K562 (cell line): ENCODE results near the gene TSPAN14. TPM values are rescaled to one million over a fixed set of nuclear protein-coding genes. Genes with fewer than 3 reads are reported as not detected.

Experiments
- FOXK2 ChIP-seq, 2 experiments: fragments of 450-650 bp; IDR thresholded peaks in 1 of 2; conservative IDR thresholded peaks in 1 of 2; 2 replicates each; pipeline ENCODE4 v1.6.1; 2016; ENCODE audit warnings: low read depth in 2 of 2, mild to moderate bottlenecking in 1 of 2
- POLR2G ChIP-seq: fragments of 200-400 bp; formaldehyde crosslinking; IDR thresholded peaks from 2 replicates; pipeline ENCODE4 v1.6.1; 2017; ENCODE audit warnings: low read depth, mild to moderate bottlenecking, antibody characterized with exemption, low read length, moderate library complexity
- SMARCE1 ChIP-seq: fragments of 450-650 bp; IDR thresholded peaks from 2 replicates; pipeline ENCODE4 v1.7.1; 2016; ENCODE audit warnings: mild to moderate bottlenecking
- ZNF324 ChIP-seq: fragments of 250-450 bp; sonication (Bioruptor Pico); IDR thresholded peaks from 2 replicates; pipeline ENCODE4 v1.4.0; 2020; ENCODE audit warnings: mild to moderate bottlenecking
- ZNF644 ChIP-seq: fragments of 200-800 bp; sonication (Bioruptor generic); IDR thresholded peaks from 2 replicates; pipeline ENCODE4 v1.6.1; 2016; ENCODE audit warnings: low read depth, missing genetic modification characterization, missing compliant biosample characterization
- polyA plus RNA-seq, 8 experiments: library from polyadenylated mRNA; depleted of rRNA in 4 of 8; stranded (reverse) in 5 of 8; unstranded in 3 of 8; fragments of >200 nt; fragmentation: Nextera tagmentation in 2 of 8; fragmentation: Illumina TruSeq in 1 of 8; extraction: Ambion mirVana in 2 of 8; extraction: Trizol in 1 of 8; gene quantifications; 2 replicates each; pipeline versions ENCODE4 v1.2.1 to v1.2.3, GENCODE V29; 2011 to 2014; ENCODE audit warnings: inconsistent platforms in 1 of 8, missing spikeins in 1 of 8
- total RNA-seq, 7 experiments: library from RNA; depleted of rRNA in 6 of 7; stranded (reverse); fragments of >200 nt in 6 of 7; fragmentation: Illumina TruSeq in 2 of 7; extraction: Trizol in 2 of 7; gene quantifications; 2 replicates each; pipeline versions ENCODE4 v1.2.1 to v1.2.3, GENCODE V29; 2011 to 2021; ENCODE audit warnings: low replicate concordance in 1 of 7
- TF ChIP-seq, protein P1 (sequence below), 2 experiments: fragments of 450-650 bp in 1 of 2; sonication (generic) in 1 of 2; formaldehyde crosslinking in 1 of 2; IDR thresholded peaks; 2 replicates each; pipeline versions ENCODE4 v1.7.1 to v1.9.0; 2016 to 2022; ENCODE audit warnings: inconsistent platforms in 1 of 2, mild to moderate bottlenecking in 1 of 2, missing genetic modification reagents in 1 of 2
- TF ChIP-seq, protein P2 (sequence below): fragments of 450-650 bp; formaldehyde crosslinking; IDR thresholded peaks from 2 replicates; pipeline ENCODE4 v1.4.0; 2020; ENCODE audit warnings: mild to moderate bottlenecking, moderate library complexity

TSPAN14 gene
- total and polyA plus RNA-seq, 9 of the 15 experiments (the other 6 are each of a cell fraction or from before 2014, with no cell fraction given) = 5.8 to 92.9 (median 23.3) TPM

DNA sequence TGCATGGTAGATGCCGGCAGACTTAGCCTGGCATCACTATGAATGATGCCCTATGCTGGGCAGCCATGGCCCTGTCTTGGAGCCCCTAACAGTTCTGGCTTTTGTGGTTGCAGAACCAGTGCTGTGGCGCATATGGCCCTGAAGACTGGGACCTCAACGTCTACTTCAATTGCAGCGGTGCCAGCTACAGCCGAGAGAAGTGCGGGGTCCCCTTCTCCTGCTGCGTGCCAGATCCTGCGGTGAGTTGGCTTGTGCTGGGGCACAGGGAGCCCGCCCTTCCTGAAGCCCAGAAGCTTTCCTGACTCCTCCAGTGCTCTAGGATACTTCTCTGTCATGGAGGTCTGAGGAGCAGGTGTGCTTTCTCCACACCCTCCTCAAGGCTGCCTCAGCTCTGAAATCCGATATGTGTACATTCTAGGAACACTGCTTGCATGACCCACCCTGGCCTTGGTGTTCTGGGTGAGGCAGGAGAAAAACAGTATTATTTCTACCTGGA lies 58.0 kb downstream of the TSPAN14 start (continued):
- TF ChIP-seq, protein P1, sequence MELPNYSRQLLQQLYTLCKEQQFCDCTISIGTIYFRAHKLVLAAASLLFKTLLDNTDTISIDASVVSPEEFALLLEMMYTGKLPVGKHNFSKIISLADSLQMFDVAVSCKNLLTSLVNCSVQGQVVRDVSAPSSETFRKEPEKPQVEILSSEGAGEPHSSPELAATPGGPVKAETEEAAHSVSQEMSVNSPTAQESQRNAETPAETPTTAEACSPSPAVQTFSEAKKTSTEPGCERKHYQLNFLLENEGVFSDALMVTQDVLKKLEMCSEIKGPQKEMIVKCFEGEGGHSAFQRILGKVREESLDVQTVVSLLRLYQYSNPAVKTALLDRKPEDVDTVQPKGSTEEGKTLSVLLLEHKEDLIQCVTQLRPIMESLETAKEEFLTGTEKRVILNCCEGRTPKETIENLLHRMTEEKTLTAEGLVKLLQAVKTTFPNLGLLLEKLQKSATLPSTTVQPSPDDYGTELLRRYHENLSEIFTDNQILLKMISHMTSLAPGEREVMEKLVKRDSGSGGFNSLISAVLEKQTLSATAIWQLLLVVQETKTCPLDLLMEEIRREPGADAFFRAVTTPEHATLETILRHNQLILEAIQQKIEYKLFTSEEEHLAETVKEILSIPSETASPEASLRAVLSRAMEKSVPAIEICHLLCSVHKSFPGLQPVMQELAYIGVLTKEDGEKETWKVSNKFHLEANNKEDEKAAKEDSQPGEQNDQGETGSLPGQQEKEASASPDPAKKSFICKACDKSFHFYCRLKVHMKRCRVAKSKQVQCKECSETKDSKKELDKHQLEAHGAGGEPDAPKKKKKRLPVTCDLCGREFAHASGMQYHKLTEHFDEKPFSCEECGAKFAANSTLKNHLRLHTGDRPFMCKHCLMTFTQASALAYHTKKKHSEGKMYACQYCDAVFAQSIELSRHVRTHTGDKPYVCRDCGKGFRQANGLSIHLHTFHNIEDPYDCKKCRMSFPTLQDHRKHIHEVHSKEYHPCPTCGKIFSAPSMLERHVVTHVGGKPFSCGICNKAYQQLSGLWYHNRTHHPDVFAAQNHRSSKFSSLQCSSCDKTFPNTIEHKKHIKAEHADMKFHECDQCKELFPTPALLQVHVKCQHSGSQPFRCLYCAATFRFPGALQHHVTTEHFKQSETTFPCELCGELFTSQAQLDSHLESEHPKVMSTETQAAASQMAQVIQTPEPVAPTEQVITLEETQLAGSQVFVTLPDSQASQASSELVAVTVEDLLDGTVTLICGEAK (IDR thresholded peaks at IDR 0.05) = no peak
- TF ChIP-seq, protein P1 (CRISPR knock-in tag; IDR thresholded peaks at IDR 0.05) = no peak
- TF ChIP-seq FOXK2 (conservative IDR thresholded peaks at IDR 0.05 in 1 of 2, IDR thresholded peaks at IDR 0.05 in 1 of 2; ENCODE audit: low read depth in 2 of 2) = no peak
- TF ChIP-seq ZNF644 (tag) = no peak
- no peak for TF ChIP-seq ZNF324 (CRISPR knock-in tag)
- TF ChIP-seq SMARCE1 = no peak
- TF ChIP-seq, protein P2, sequence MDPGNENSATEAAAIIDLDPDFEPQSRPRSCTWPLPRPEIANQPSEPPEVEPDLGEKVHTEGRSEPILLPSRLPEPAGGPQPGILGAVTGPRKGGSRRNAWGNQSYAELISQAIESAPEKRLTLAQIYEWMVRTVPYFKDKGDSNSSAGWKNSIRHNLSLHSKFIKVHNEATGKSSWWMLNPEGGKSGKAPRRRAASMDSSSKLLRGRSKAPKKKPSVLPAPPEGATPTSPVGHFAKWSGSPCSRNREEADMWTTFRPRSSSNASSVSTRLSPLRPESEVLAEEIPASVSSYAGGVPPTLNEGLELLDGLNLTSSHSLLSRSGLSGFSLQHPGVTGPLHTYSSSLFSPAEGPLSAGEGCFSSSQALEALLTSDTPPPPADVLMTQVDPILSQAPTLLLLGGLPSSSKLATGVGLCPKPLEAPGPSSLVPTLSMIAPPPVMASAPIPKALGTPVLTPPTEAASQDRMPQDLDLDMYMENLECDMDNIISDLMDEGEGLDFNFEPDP (CRISPR knock-in tag) = no peak
- TF ChIP-seq POLR2G = no peak
